RWPE2 (cell line): ENCODE data around the gene BRSK2.

ENCODE experiments used
- ATAC-seq: fragments of 200-7000 bp; cut with Tn5 transposase; 3 replicates; pipeline ENCODE4 v1.9.1; 2021; ENCODE audit warnings: low read depth
- DNase-seq: peaks from one replicate; pipeline ENCODE4 v3.0.0-alpha.2; 2020; ENCODE audit warnings: low spot score
- H3K27ac ChIP-seq: fragments of 450-650 bp; 2 replicates; pipeline ENCODE4 v1.5.1; 2017; ENCODE audit warnings: mild to moderate bottlenecking; ENCODE audit not compliant: poor library complexity, severe bottlenecking
- H3K27me3 ChIP-seq: fragments of 250-450 bp; sonication (Bioruptor Pico); 2 replicates; pipeline ENCODE4 v1.5.1; 2021; ENCODE audit warnings: mild to moderate bottlenecking, moderate library complexity; ENCODE audit not compliant: insufficient read depth, poor library complexity, severe bottlenecking
- H3K36me3 ChIP-seq: fragments of 250-450 bp; sonication (Bioruptor Pico); 2 replicates; pipeline ENCODE4 v1.5.1; 2020; ENCODE audit warnings: low read depth, mild to moderate bottlenecking, moderate library complexity
- H3K4me1 ChIP-seq: fragments of 250-450 bp; sonication (Bioruptor Pico); 2 replicates; pipeline ENCODE4 v1.5.1; 2021; ENCODE audit warnings: mild to moderate bottlenecking, moderate library complexity; ENCODE audit not compliant: insufficient read depth, poor library complexity, severe bottlenecking
- H3K4me3 ChIP-seq: fragments of 250-450 bp; sonication (Bioruptor Pico); 2 replicates; pipeline ENCODE4 v1.5.1; 2021; ENCODE audit warnings: mild to moderate bottlenecking, moderate library complexity; ENCODE audit not compliant: severe bottlenecking
- H3K9me3 ChIP-seq: fragments of 250-450 bp; sonication (Bioruptor Pico); 2 replicates; pipeline ENCODE4 v1.5.1; 2021; ENCODE audit warnings: mild to moderate bottlenecking, moderate library complexity; ENCODE audit not compliant: severe bottlenecking
- TF ChIP-seq, protein P1 (sequence below): fragments of 450-650 bp; IDR thresholded peaks from one replicate; pipeline ENCODE4 v1.5.1; 2017; ENCODE audit warnings: mild to moderate bottlenecking, moderate library complexity; ENCODE audit not compliant: poor library complexity, severe bottlenecking

BRSK2 gene

DNA sequence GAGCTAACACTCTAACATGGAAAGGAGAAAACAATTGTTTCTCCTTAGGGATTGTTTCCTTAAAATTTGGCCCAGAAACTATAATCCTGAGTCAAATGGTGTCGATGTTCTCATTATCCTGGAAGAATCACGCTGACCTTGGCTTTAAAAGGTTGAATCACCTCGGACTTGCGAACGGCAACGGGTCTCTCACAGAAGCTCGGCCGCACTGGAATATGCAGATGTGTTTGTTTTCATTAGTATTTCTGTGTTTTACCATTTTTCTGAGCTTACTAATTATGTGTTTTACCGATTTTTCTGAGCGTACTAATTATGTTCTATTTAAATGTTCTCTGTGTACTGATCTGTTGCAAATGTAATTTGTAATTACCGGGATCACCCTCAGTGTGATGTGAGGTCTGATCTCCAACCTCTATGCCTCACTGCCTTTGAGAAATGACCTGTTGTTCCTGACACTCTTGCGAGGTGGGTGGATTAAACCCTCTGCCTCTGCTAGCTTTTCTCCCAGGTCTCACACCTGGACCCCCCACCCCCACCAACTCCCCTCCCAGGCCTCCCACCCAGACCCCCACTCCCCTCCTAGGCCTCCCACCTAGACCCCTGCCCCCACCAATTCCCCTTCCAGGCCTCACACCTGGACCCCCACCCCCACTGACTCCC lies 38.3 kb upstream of the BRSK2 start:
- H3K4me3 ChIP-seq, result no peak overlapping the region
- no peaks in the 10 kb centered on the region for H3K36me3 ChIP-seq
- no peaks in the 10 kb centered on the region for H3K4me1 ChIP-seq
- DNase-seq (no peak), ATAC-seq (no peak)
- no peaks in the 10 kb centered on the region for H3K27me3 ChIP-seq
- TF ChIP-seq, protein P1, sequence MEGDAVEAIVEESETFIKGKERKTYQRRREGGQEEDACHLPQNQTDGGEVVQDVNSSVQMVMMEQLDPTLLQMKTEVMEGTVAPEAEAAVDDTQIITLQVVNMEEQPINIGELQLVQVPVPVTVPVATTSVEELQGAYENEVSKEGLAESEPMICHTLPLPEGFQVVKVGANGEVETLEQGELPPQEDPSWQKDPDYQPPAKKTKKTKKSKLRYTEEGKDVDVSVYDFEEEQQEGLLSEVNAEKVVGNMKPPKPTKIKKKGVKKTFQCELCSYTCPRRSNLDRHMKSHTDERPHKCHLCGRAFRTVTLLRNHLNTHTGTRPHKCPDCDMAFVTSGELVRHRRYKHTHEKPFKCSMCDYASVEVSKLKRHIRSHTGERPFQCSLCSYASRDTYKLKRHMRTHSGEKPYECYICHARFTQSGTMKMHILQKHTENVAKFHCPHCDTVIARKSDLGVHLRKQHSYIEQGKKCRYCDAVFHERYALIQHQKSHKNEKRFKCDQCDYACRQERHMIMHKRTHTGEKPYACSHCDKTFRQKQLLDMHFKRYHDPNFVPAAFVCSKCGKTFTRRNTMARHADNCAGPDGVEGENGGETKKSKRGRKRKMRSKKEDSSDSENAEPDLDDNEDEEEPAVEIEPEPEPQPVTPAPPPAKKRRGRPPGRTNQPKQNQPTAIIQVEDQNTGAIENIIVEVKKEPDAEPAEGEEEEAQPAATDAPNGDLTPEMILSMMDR, result no peak
- H3K9me3 ChIP-seq, result no peaks in the 10 kb centered on the region
- no peak overlapping the region for H3K27ac ChIP-seq

DNA sequence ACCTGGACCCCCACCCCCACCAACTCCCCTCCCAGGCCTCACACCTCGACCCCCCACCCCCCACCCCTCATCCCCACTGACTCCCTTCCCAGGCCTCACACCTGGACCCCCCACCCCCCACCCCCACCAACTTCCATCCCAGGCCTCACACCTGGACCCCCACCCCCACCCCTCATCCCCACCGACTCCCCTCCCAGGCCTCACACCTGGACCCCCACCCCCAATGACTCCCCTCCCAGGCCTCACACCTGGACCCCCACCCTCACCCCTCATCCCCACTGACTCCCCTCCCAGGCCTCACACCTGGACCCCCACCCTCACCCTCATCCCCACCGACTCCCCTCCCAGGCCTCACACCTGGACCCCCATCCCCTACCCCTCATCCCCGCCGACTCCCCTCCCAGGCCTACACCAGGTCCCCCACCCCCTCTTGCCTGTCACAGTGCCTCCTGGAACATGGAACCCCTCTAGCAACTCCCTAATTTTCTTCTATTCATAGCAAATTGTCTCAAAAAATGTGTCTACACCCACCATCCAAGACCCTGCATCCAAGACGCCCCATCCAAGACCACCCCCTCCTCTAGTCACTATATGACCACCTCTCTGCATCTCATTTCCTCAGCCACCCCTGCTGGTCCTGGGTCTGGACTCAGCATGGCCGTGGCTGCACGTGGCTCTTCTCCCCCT lies 36.9 kb upstream of the BRSK2 start:
- DNase-seq (no peak), ATAC-seq (no peak)
- Histone ChIP-seq H3K36me3 (no peaks in the 10 kb centered on the region), H3K4me3 (no peak overlapping the region), H3K4me1 (no peaks in the 10 kb centered on the region), H3K27me3 (peaks cover 3% of the 10 kb centered on the region), H3K27ac (no peak overlapping the region), H3K9me3 (no peaks in the 10 kb centered on the region)
- TF ChIP-seq, protein P1, result no peak

DNA sequence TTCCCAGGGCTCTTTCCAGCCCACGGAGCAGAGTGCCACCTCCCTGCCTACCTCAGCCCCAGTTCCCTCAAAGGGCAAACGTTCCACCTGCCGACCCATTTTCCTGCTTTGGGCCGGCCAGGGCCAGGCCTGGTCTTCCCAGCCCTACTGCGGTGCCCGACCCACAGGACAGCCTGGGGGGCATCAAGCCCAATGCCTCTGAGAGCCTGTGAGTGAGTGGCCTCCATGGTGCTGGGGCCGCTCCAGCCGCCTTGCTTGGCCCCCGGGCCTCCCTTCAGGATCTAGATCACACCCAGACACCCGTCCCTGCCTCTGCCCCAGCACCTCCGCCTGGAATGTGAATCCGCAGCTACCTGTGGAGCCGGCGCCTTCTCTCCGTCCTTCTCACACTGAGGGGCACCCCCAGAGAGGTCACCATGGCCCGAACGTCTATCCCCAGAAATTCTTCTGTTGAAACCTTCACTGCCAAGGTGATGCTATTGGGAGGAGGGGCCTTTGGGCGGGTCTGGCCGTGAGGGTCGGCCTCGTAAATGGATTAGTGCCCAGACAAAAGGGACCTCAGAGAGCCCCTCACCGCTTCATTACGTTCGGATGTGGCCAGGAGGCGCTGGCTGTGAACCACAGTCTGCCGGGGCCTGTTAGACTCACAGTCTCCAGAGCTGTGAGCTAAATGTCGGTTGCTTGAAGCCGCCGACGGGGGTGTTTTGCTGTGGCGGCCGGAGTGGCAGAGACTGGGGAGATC lies 36.2 kb upstream of the BRSK2 start:
- Histone ChIP-seq H3K27ac (no peak overlapping the region), H3K4me1 (no peaks in the 10 kb centered on the region), H3K9me3 (no peaks in the 10 kb centered on the region), H3K27me3 (peaks cover 3% of the 10 kb centered on the region), H3K36me3 (no peaks in the 10 kb centered on the region), H3K4me3 (no peak overlapping the region)
- TF ChIP-seq, protein P1, result no peak
- no peak for DNase-seq
- ATAC-seq, result no peak

DNA sequence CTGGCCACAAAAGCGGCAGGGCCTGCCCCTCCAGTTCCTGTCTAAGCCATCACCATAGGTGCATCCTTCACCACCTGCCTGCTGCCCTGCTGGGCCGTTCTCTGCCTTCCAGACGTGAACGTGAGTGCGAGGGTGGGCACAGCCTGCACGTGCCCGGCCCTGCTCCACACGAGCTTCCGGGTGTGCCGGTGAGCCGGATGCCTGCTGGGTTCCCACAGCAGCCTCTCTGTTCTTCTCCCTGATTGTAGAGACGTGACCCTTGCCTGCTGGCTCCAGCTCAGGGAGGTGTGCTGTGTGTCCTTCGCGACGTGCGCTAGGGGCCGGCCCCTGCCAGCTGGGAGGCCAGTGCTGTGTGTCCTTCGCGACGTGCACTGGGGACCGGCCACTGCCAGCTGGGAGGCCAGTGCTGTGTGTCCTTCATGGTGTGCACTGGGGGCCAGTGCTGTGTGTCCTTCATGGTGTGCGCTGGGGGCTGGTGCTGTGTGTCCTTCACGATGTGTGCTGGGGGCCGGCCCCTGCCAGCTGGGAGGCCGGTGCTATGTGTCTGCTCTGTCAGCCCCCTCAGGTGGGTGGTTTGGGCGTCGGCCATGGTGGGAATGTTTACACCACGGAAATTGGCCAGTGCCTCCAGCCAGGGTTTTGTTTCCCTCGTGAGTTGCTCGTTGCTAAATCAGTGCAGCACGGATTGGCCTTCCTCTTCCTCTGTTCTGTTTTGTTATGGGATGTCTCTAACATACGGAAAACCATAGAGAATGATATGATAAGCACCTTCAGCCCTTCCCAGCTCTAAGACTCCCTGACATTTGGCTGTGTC lies 35.4 kb upstream of the BRSK2 start:
- no peaks in the 10 kb centered on the region for H3K36me3 ChIP-seq
- TF ChIP-seq, protein P1, result no peak
- peaks cover 3% of the 10 kb centered on the region for H3K27me3 ChIP-seq
- H3K27ac ChIP-seq, result no peak overlapping the region
- no peaks in the 10 kb centered on the region for H3K9me3 ChIP-seq
- no peak overlapping the region for H3K4me3 ChIP-seq
- ATAC-seq (no peak), DNase-seq (no peak)
- no peaks in the 10 kb centered on the region for H3K4me1 ChIP-seq
